Measurements from ENCODE around the gene NCOA1. TPM values are rescaled to one million over a fixed set of nuclear protein-coding genes. Genes with fewer than 3 reads are reported as not detected.
"Not testable (repeated sequence)": the region's sequence is repeated elsewhere in the genome, so short reads cannot be mapped to it uniquely, and the experiment has no call there.

NCOA1 gene
- total RNA-seq, 2 experiments from 2014 or later = 19.2 to 20.2 TPM

GRCh38 chr2:24466871-24467870 lies 23.9 kb upstream of the NCOA1 start:
- H3K36me3 Mint-ChIP-seq = no peaks in the 10 kb centered on the region
- H3K9me3 Mint-ChIP-seq = no peaks in the 10 kb centered on the region
- no peak overlapping the region for H3K4me3 Mint-ChIP-seq
- no peaks in the 10 kb centered on the region for H3K27me3 Mint-ChIP-seq
- no peak for DNase-seq
- H3K4me1 Mint-ChIP-seq = no peaks in the 10 kb centered on the region
- no peak overlapping the region for H3K27ac Mint-ChIP-seq

- not testable (repeated sequence) for H3K4me3 Mint-ChIP-seq
Observed at GRCh38 chr2:24468453-24468852, 22.6 kb upstream of the NCOA1 start.

GRCh38 chr2:24469148-24469650 lies 21.9 kb upstream of the NCOA1 start:
- H3K36me3 Mint-ChIP-seq = peaks cover 2% of the 10 kb centered on the region
- no peak for DNase-seq
- no peaks in the 10 kb centered on the region for H3K4me1 Mint-ChIP-seq
- no peaks in the 10 kb centered on the region for H3K27me3 Mint-ChIP-seq
- no peaks in the 10 kb centered on the region for H3K9me3 Mint-ChIP-seq
- H3K4me3 Mint-ChIP-seq = no peak overlapping the region
- H3K27ac Mint-ChIP-seq = no peak overlapping the region

More at GRCh38 chr2:24468453-24468852, 22.6 kb upstream of the NCOA1 start:
- H3K27ac Mint-ChIP-seq, H3K36me3 Mint-ChIP-seq, H3K9me3 Mint-ChIP-seq, H3K4me1 Mint-ChIP-seq, H3K27me3 Mint-ChIP-seq, DNase-seq: not testable (repeated sequence)

- H3K27me3 Mint-ChIP-seq = no peaks in the 10 kb centered on the region
- H3K4me3 Mint-ChIP-seq = no peak overlapping the region
- DNase-seq = no peak
Observed at GRCh38 chr2:24471662-24472061, 19.4 kb upstream of the NCOA1 start.

GRCh38 chr2:24472416-24472815 lies 18.6 kb upstream of the NCOA1 start:
- no peak for DNase-seq
- Mint-ChIP-seq H3K4me1 (no peaks in the 10 kb centered on the region), H3K36me3 (peaks cover 2% of the 10 kb centered on the region), H3K4me3 (no peak overlapping the region), H3K9me3 (no peaks in the 10 kb centered on the region), H3K27me3 (no peaks in the 10 kb centered on the region), H3K27ac (no peak overlapping the region)

More at GRCh38 chr2:24471662-24472061, 19.4 kb upstream of the NCOA1 start:
- Mint-ChIP-seq H3K27ac (no peak overlapping the region), H3K4me1 (no peaks in the 10 kb centered on the region), H3K36me3 (peaks cover 2% of the 10 kb centered on the region), H3K9me3 (no peaks in the 10 kb centered on the region)

GRCh38 chr2:24473626-24474025 lies 17.4 kb upstream of the NCOA1 start:
- Mint-ChIP-seq H3K27me3 (no peaks in the 10 kb centered on the region), H3K27ac (no peak overlapping the region), H3K36me3 (peaks cover 2% of the 10 kb centered on the region), H3K4me1 (no peaks in the 10 kb centered on the region), H3K9me3 (no peaks in the 10 kb centered on the region), H3K4me3 (no peak overlapping the region)
- DNase-seq = no peak

GRCh38 chr2:24474053-24474452 lies 17.0 kb upstream of the NCOA1 start:
- no peaks in the 10 kb centered on the region for H3K9me3 Mint-ChIP-seq
- DNase-seq = no peak
- peaks cover 2% of the 10 kb centered on the region for H3K36me3 Mint-ChIP-seq
- no peaks in the 10 kb centered on the region for H3K27me3 Mint-ChIP-seq
- no peaks in the 10 kb centered on the region for H3K4me1 Mint-ChIP-seq
- H3K27ac Mint-ChIP-seq = no peak overlapping the region
- H3K4me3 Mint-ChIP-seq = no peak overlapping the region

- Mint-ChIP-seq H3K4me1 (no peaks in the 10 kb centered on the region), H3K27me3 (no peaks in the 10 kb centered on the region)
- DNase-seq = no peak
Observed at GRCh38 chr2:24477229-24477628, 13.8 kb upstream of the NCOA1 start.

GRCh38 chr2:24478243-24478642 lies 12.8 kb upstream of the NCOA1 start:
- peaks cover 2% of the 10 kb centered on the region for H3K9me3 Mint-ChIP-seq
- H3K27me3 Mint-ChIP-seq = no peaks in the 10 kb centered on the region
- no peaks in the 10 kb centered on the region for H3K4me1 Mint-ChIP-seq
- H3K4me3 Mint-ChIP-seq = no peak overlapping the region
- H3K27ac Mint-ChIP-seq = no peak overlapping the region
- no peaks in the 10 kb centered on the region for H3K36me3 Mint-ChIP-seq
- DNase-seq = no peak

More at GRCh38 chr2:24477229-24477628, 13.8 kb upstream of the NCOA1 start:
- no peak overlapping the region for H3K27ac Mint-ChIP-seq
- H3K4me3 Mint-ChIP-seq = no peak overlapping the region
- H3K9me3 Mint-ChIP-seq = peaks cover 2% of the 10 kb centered on the region
- peaks cover 2% of the 10 kb centered on the region for H3K36me3 Mint-ChIP-seq

- DNase-seq = no peak
- Mint-ChIP-seq H3K36me3 (no peaks in the 10 kb centered on the region), H3K4me3 (no peak overlapping the region)
Observed at GRCh38 chr2:24480245-24480644, 10.8 kb upstream of the NCOA1 start.

GRCh38 chr2:24482251-24482971 lies 8.6 kb upstream of the NCOA1 start:
- Mint-ChIP-seq H3K36me3 (no peaks in the 10 kb centered on the region), H3K4me3 (no peak overlapping the region), H3K27me3 (no peaks in the 10 kb centered on the region), H3K27ac (no peak overlapping the region), H3K4me1 (no peaks in the 10 kb centered on the region), H3K9me3 (peaks cover 2% of the 10 kb centered on the region)
- DNase-seq = no peak

More at GRCh38 chr2:24480245-24480644, 10.8 kb upstream of the NCOA1 start:
- Mint-ChIP-seq H3K4me1 (no peaks in the 10 kb centered on the region), H3K27me3 (no peaks in the 10 kb centered on the region), H3K27ac (no peak overlapping the region), H3K9me3 (peaks cover 2% of the 10 kb centered on the region)

- DNase-seq = no peak
- Mint-ChIP-seq H3K36me3 (no peaks in the 10 kb centered on the region), H3K27me3 (no peaks in the 10 kb centered on the region), H3K4me3 (no peak overlapping the region), H3K27ac (no peak overlapping the region), H3K4me1 (no peaks in the 10 kb centered on the region), H3K9me3 (peaks cover 2% of the 10 kb centered on the region)
Observed at GRCh38 chr2:24482972-24483300, 8.1 kb upstream of the NCOA1 start.

- not testable (repeated sequence) for H3K9me3 Mint-ChIP-seq, H3K4me1 Mint-ChIP-seq, DNase-seq, H3K27me3 Mint-ChIP-seq, H3K27ac Mint-ChIP-seq, H3K4me3 Mint-ChIP-seq, H3K36me3 Mint-ChIP-seq
Observed at GRCh38 chr2:24484677-24485076, 6.4 kb upstream of the NCOA1 start.

- Mint-ChIP-seq H3K4me3 (no peak overlapping the region), H3K9me3 (peaks cover under 1% of the 10 kb centered on the region), H3K27ac (no peak overlapping the region), H3K36me3 (no peaks in the 10 kb centered on the region), H3K27me3 (no peaks in the 10 kb centered on the region), H3K4me1 (peaks cover 12% of the 10 kb centered on the region)
- no peak for DNase-seq
Observed at GRCh38 chr2:24485197-24485596, 5.9 kb upstream of the NCOA1 start.

- no peaks in the 10 kb centered on the region for H3K27me3 Mint-ChIP-seq
- H3K9me3 Mint-ChIP-seq = no peaks in the 10 kb centered on the region
- no peak for DNase-seq
- no peaks in the 10 kb centered on the region for H3K36me3 Mint-ChIP-seq
- H3K4me1 Mint-ChIP-seq = peaks cover 13% of the 10 kb centered on the region
- no peak overlapping the region for H3K27ac Mint-ChIP-seq
- no peak overlapping the region for H3K4me3 Mint-ChIP-seq
Observed at GRCh38 chr2:24486636-24487205, 4.3 kb upstream of the NCOA1 start.

Data from activated naive CD8-positive, alpha-beta T cell treated with anti-CD3 and anti-CD28 coated beads for 36 hours (primary cell).